GM13976 (cell line): ENCODE data around the gene OR2J1.
"Not testable (repeated sequence)": the region's sequence is repeated elsewhere in the genome, so short reads cannot be mapped to it uniquely, and the experiment has no call there.

ENCODE experiments used
- DNase-seq: peaks from one replicate; pipeline ENCODE4 v3.0.0; 2012; ENCODE audit warnings: low spot score
- CTCF ChIP-seq: IDR thresholded peaks from 2 replicates; pipeline ENCODE4 v1.5.1; 2012; ENCODE audit warnings: borderline replicate concordance, mild to moderate bottlenecking; ENCODE audit not compliant: insufficient read depth; ENCODE audit errors: extremely low read depth, missing control alignments, control extremely low read depth
- in situ Hi-C: fragments of 300-500 bp; cut with MboI; formaldehyde crosslinking; loops from one replicate; pipeline ENCODE4 v1.12.0; 2022; ENCODE audit warnings: low sequenced_read_pairs, mixed read lengths, inconsistent platforms; ENCODE audit not compliant: unreplicated experiment

OR2J1 gene

GRCh38 chr6:29130644-29131043, 31.4 kb downstream of the OR2J1 start:
- in situ Hi-C loops: no loop called here
- TF ChIP-seq CTCF: no peak
- no peak for DNase-seq

- TF ChIP-seq CTCF: no peak
- no peak for DNase-seq
- in situ Hi-C loops: no loop called here
These were observed 32.4 kb downstream of the OR2J1 start for GRCh38 chr6:29131691-29132090.

- DNase-seq: no peak
- no peak for TF ChIP-seq CTCF
These were observed 38.4 kb downstream of the OR2J1 start for GRCh38 chr6:29137724-29138123.

GRCh38 chr6:29141606-29142005, 42.3 kb downstream of the OR2J1 start:
- DNase-seq: no peak
- TF ChIP-seq CTCF: no peak
- in situ Hi-C loops: no loop called here

More at GRCh38 chr6:29137724-29138123, 38.4 kb downstream of the OR2J1 start:
- in situ Hi-C loops: no loop called here

GRCh38 chr6:29142309-29142708, 43.0 kb downstream of the OR2J1 start:
- no peak for DNase-seq
- no peak for TF ChIP-seq CTCF
- in situ Hi-C loops: no loop called here

- no peak for DNase-seq
- in situ Hi-C loops: no loop called here
- no peak for TF ChIP-seq CTCF
These were observed 46.9 kb downstream of the OR2J1 start for GRCh38 chr6:29146179-29146578.

GRCh38 chr6:29147074-29147473, 47.8 kb downstream of the OR2J1 start:
- no peak for TF ChIP-seq CTCF
- in situ Hi-C loops: no loop called here

GRCh38 chr6:29149444-29149843, 50.2 kb downstream of the OR2J1 start:
- in situ Hi-C loops, DNase-seq: not testable (repeated sequence)

More at GRCh38 chr6:29147074-29147473, 47.8 kb downstream of the OR2J1 start:
- DNase-seq: no peak
